H9 (cell line): ENCODE measurements around the gene PLCB1. TPM values are rescaled to one million over a fixed set of nuclear protein-coding genes. Genes with fewer than 3 reads are reported as not detected.

Experiments
- DNase-seq: peaks from one replicate; pipeline ENCODE4 v3.0.0-alpha.2; 2017
- H2AFZ ChIP-seq: one replicate; pipeline ENCODE4 v1.6.1; 2013; ENCODE audit warnings: mild to moderate bottlenecking, low read length, control low read depth, moderate library complexity
- H2AK5ac ChIP-seq: 2 replicates; pipeline ENCODE4 v1.6.1; 2013; ENCODE audit warnings: low read length, control low read depth, mixed read lengths; ENCODE audit not compliant: insufficient read length
- H2BK120ac ChIP-seq: one replicate; pipeline ENCODE4 v1.6.1; 2013; ENCODE audit warnings: low read depth, mild to moderate bottlenecking, low read length, control low read depth, inconsistent platforms; ENCODE audit not compliant: poor library complexity, severe bottlenecking
- H2BK12ac ChIP-seq: 2 replicates; pipeline ENCODE4 v1.6.1; 2013; ENCODE audit warnings: low read length, control low read depth, mixed read lengths, low read depth; ENCODE audit not compliant: insufficient read length
- H2BK15ac ChIP-seq: 2 replicates; pipeline ENCODE4 v1.6.1; 2013; ENCODE audit warnings: low read depth, low read length, control low read depth
- H2BK20ac ChIP-seq: one replicate; pipeline ENCODE4 v1.6.1; 2013; ENCODE audit warnings: low read depth, mild to moderate bottlenecking, low read length, control low read depth, inconsistent platforms; ENCODE audit not compliant: poor library complexity, severe bottlenecking
- H2BK5ac ChIP-seq: 2 replicates; pipeline ENCODE4 v1.6.1; 2013; ENCODE audit warnings: low read length, control low read depth, mixed read lengths; ENCODE audit not compliant: insufficient read length
- H3K14ac ChIP-seq: 2 replicates; pipeline ENCODE4 v1.6.1; 2013; ENCODE audit warnings: low read length, control low read depth; ENCODE audit not compliant: insufficient read depth
- H3K18ac ChIP-seq: 2 replicates; pipeline ENCODE4 v1.6.1; 2013; ENCODE audit warnings: low read depth, mild to moderate bottlenecking, mixed read lengths, low read length, control low read depth; ENCODE audit not compliant: insufficient read length
- H3K23ac ChIP-seq: 2 replicates; pipeline ENCODE4 v1.6.1; 2013; ENCODE audit warnings: low read length, control low read depth, mixed read lengths, low read depth; ENCODE audit not compliant: insufficient read length
- H3K23me2 ChIP-seq: 2 replicates; pipeline ENCODE4 v1.6.1; 2013; ENCODE audit warnings: low read depth, mild to moderate bottlenecking, mixed read lengths, low read length, control low read depth; ENCODE audit not compliant: insufficient read length, poor library complexity, severe bottlenecking
- H3K27ac ChIP-seq: 2 replicates; pipeline ENCODE4 v1.5.1; 2013; ENCODE audit warnings: low read length, control low read depth, mixed read lengths, low read depth; ENCODE audit not compliant: insufficient read length
- H3K27me3 ChIP-seq: 2 replicates; pipeline ENCODE4 v1.6.1; 2013; ENCODE audit warnings: low read length, control low read depth, inconsistent platforms; ENCODE audit not compliant: insufficient read depth
- H3K4ac ChIP-seq: 2 replicates; pipeline ENCODE4 v1.6.1; 2013; ENCODE audit warnings: low read depth, mild to moderate bottlenecking, control low read depth, inconsistent platforms, low read length, moderate library complexity
- H3K4me1 ChIP-seq: 2 replicates; pipeline ENCODE4 v1.6.1; 2013; ENCODE audit warnings: low read length, control low read depth, inconsistent platforms; ENCODE audit not compliant: insufficient read depth
- H3K4me2 ChIP-seq: 2 replicates; pipeline ENCODE4 v1.6.1; 2013; ENCODE audit warnings: low read length, control low read depth, mixed read lengths; ENCODE audit not compliant: insufficient read length, insufficient read depth
- H3K56ac ChIP-seq: 2 replicates; pipeline ENCODE4 v1.6.1; 2013; ENCODE audit warnings: low read depth, mild to moderate bottlenecking, mixed read lengths, low read length, control low read depth; ENCODE audit not compliant: insufficient read length
- H3K79me1 ChIP-seq: 2 replicates; pipeline ENCODE4 v1.6.1; 2013; ENCODE audit warnings: low read depth, mild to moderate bottlenecking, moderate library complexity, low read length, control low read depth, inconsistent platforms; ENCODE audit not compliant: insufficient read depth, poor library complexity, severe bottlenecking
- H3K79me2 ChIP-seq: 2 replicates; pipeline ENCODE4 v1.6.1; 2013; ENCODE audit warnings: low read length, control low read depth, inconsistent platforms; ENCODE audit not compliant: insufficient read depth
- H3K9ac ChIP-seq: 2 replicates; pipeline ENCODE4 v1.6.1; 2013; ENCODE audit warnings: low read length, control low read depth, mixed read lengths; ENCODE audit not compliant: insufficient read length; ENCODE audit errors: extremely low read depth
- H3K9me3 ChIP-seq: one replicate; pipeline ENCODE4 v1.6.1; 2013; ENCODE audit warnings: low read depth, low read length, inconsistent platforms; ENCODE audit not compliant: control insufficient read depth
- H3T11ph ChIP-seq: one replicate; pipeline ENCODE4 v1.6.1; 2013; ENCODE audit warnings: mild to moderate bottlenecking, low read length, control low read depth, inconsistent platforms
- H4K20me1 ChIP-seq: one replicate; pipeline ENCODE4 v1.6.1; 2013; ENCODE audit not compliant: control insufficient read depth, insufficient read length, insufficient read depth
- H4K5ac ChIP-seq: 2 replicates; pipeline ENCODE4 v1.6.1; 2013; ENCODE audit warnings: low read depth, mild to moderate bottlenecking, mixed read lengths, low read length, control low read depth; ENCODE audit not compliant: insufficient read length
- H4K8ac ChIP-seq: replicated peaks from 2 replicates; pipeline ENCODE4 v1.6.1; 2013; ENCODE audit warnings: low read length, control low read depth, mixed read lengths, low read depth; ENCODE audit not compliant: insufficient read length
- H4K91ac ChIP-seq: 2 replicates; pipeline ENCODE4 v1.6.1; 2013; ENCODE audit warnings: low read depth, mild to moderate bottlenecking, moderate library complexity, mixed read lengths, low read length, control low read depth; ENCODE audit not compliant: insufficient read length
- H3K27ac Mint-ChIP-seq, 3 experiments: 2 replicates in 2 of 3; 3 replicates in 1 of 3; pipeline ENCODE4 v1.8.0; 2020 to 2021; ENCODE audit warnings: mixed read lengths in 3 of 3, mild to moderate bottlenecking in 1 of 3, moderate library complexity in 1 of 3
- H3K27me3 Mint-ChIP-seq: 2 replicates; pipeline ENCODE4 v1.8.0; 2021; ENCODE audit warnings: low read depth, mild to moderate bottlenecking, moderate library complexity, mixed read lengths
- H3K36me3 Mint-ChIP-seq, 3 experiments: 2 replicates in 2 of 3; 3 replicates in 1 of 3; pipeline ENCODE4 v1.8.0; 2020 to 2021; ENCODE audit warnings: low read depth in 3 of 3, mixed read lengths in 3 of 3; ENCODE audit not compliant: insufficient read depth in 1 of 3
- H3K4me1 Mint-ChIP-seq, 2 experiments: 2 replicates each; pipeline ENCODE4 v1.8.0; 2020; ENCODE audit warnings: mixed read lengths in 2 of 2
- H3K4me3 Mint-ChIP-seq, 2 experiments: 2 replicates in 1 of 2; 3 replicates in 1 of 2; pipeline ENCODE4 v1.8.0; 2020 to 2021; ENCODE audit warnings: mild to moderate bottlenecking in 2 of 2, mixed read lengths in 2 of 2, moderate library complexity in 1 of 2
- H3K9me3 Mint-ChIP-seq, 2 experiments: 2 replicates in 1 of 2; 3 replicates in 1 of 2; pipeline ENCODE4 v1.8.0; 2020; ENCODE audit warnings: mild to moderate bottlenecking in 2 of 2, mixed read lengths in 2 of 2, moderate library complexity in 1 of 2
- CTCF ChIP-seq: fragments of 200-600 bp; sonication (generic); conservative IDR thresholded peaks from 3 replicates; pipeline ENCODE4 v1.8.0; 2021; ENCODE audit warnings: antibody characterized with exemption, mild to moderate bottlenecking
- WGBS: extraction: QIAGEN DNeasy Blood & Tissue Kit; methylation state at CpG from one replicate; pipeline ENCODE4 v1.1.7; 2013; ENCODE audit warnings: missing lambda C conversion rate, low lambda C conversion rate, mixed read lengths; ENCODE audit not compliant: insufficient read length; ENCODE audit errors: extremely low coverage; 5-methylcytosine and 5-hydroxymethylcytosine counted together
- total RNA-seq: library from RNA; stranded (reverse); gene quantifications from 2 replicates; pipeline ENCODE4 v1.2.1, GENCODE V29; 2021

The PLCB1 gene
- total RNA-seq, 1 experiment from 2014 or later: 11.5 TPM

- Mint-ChIP-seq H3K36me3 (no peaks in the 10 kb centered on the region), H3K4me3 (no peak overlapping the region)
- H2BK15ac ChIP-seq: no peak overlapping the region
Measured at GRCh38 chr20:8330319-8330784, 198.3 kb downstream of the PLCB1 start.

More at GRCh38 chr20:8330319-8330784, 198.3 kb downstream of the PLCB1 start:
- Histone ChIP-seq H2BK12ac (no peak overlapping the region), H3K4ac (no peak overlapping the region), H3T11ph (no peak overlapping the region), H3K9ac (no peak overlapping the region), H3K18ac (no peak overlapping the region), H3K27ac (no peak overlapping the region), H4K20me1 (no peaks in the 10 kb centered on the region), H2BK5ac (no peak overlapping the region), H3K56ac (no peak overlapping the region), H2AK5ac (no peak overlapping the region), H3K23ac (no peak overlapping the region), H3K4me2 (no peak overlapping the region), H2BK120ac (no peak overlapping the region), H2BK20ac (no peak overlapping the region), H3K79me1 (no peaks in the 10 kb centered on the region), H3K79me2 (no peaks in the 10 kb centered on the region), H3K23me2 (no peaks in the 10 kb centered on the region), H4K8ac (no peak overlapping the region), H3K9me3 (no peaks in the 10 kb centered on the region), H3K14ac (no peak overlapping the region), H4K91ac (no peak overlapping the region), H3K4me1 (no peaks in the 10 kb centered on the region), H3K27me3 (no peaks in the 10 kb centered on the region), H2AFZ (no peak overlapping the region), H4K5ac (no peak overlapping the region)
- no peak for TF ChIP-seq CTCF
- H3K9me3 Mint-ChIP-seq: no peaks in the 10 kb centered on the region
- no peak overlapping the region for H3K27ac Mint-ChIP-seq
- H3K4me1 Mint-ChIP-seq: peaks cover 4% of the 10 kb centered on the region in 2 experiments; a peak in 3 of 4 replicates
- no peaks in the 10 kb centered on the region for H3K27me3 Mint-ChIP-seq
- no CpG with 5 or more reads among the region's 3 CpGs for WGBS
- no peak for DNase-seq
